K562 (cell line): ENCODE data around the gene TMTC2.

Experiments used
- ATF3 ChIP-seq, 2 experiments: fragments of 450-650 bp in 1 of 2; sonication (generic) in 1 of 2; formaldehyde crosslinking in 1 of 2; IDR thresholded peaks in 1 of 2; conservative IDR thresholded peaks in 1 of 2; 2 replicates each; pipeline versions ENCODE4 v1.6.1 to v1.8.1; 2016 to 2023; ENCODE audit warnings: mild to moderate bottlenecking in 2 of 2, moderate library complexity in 2 of 2, inconsistent platforms in 1 of 2, missing genetic modification reagents in 1 of 2
- CBFA2T2 ChIP-seq: fragments of 450-650 bp; conservative IDR thresholded peaks from 2 replicates; pipeline ENCODE4 v1.6.1; 2017; ENCODE audit warnings: mild to moderate bottlenecking
- KLF6 ChIP-seq: fragments of 250-450 bp; sonication (Bioruptor Pico); IDR thresholded peaks from 2 replicates; pipeline ENCODE4 v1.4.0; 2020; ENCODE audit warnings: mild to moderate bottlenecking, moderate library complexity, borderline replicate concordance
- MAFG ChIP-seq: fragments of 450-650 bp; conservative IDR thresholded peaks from 2 replicates; pipeline ENCODE4 v1.6.1; 2016; ENCODE audit warnings: missing genetic modification characterization, missing compliant biosample characterization
- RAD21 ChIP-seq, 2 experiments: fragments of 250-450 bp in 1 of 2; fragments of 450-650 bp in 1 of 2; sonication (Bioruptor Pico) in 1 of 2; formaldehyde crosslinking in 1 of 2; IDR thresholded peaks in 1 of 2; conservative IDR thresholded peaks in 1 of 2; 2 replicates each; pipeline versions ENCODE4 v1.4.0 to v1.8.0; 2020 to 2022; ENCODE audit warnings: mild to moderate bottlenecking in 2 of 2, moderate library complexity in 1 of 2
- SP2 ChIP-seq: IDR thresholded peaks from 2 replicates; pipeline ENCODE4 v1.6.1; 2011; ENCODE audit warnings: mild to moderate bottlenecking, low read depth, low read length, moderate library complexity; ENCODE audit not compliant: poor library complexity, severe bottlenecking; ENCODE audit errors: extremely low read depth
- U2AF2 ChIP-seq: fragments of 200-400 bp; formaldehyde crosslinking; optimal IDR thresholded peaks from 2 replicates; pipeline ENCODE3; 2017; ENCODE audit warnings: low read depth, mild to moderate bottlenecking, low read length
- TF ChIP-seq, protein P1 (sequence below): sonication (generic); formaldehyde crosslinking; IDR thresholded peaks from 2 replicates; pipeline ENCODE4 v1.8.0; 2023; ENCODE audit warnings: mild to moderate bottlenecking, missing genetic modification reagents
- TF ChIP-seq, protein P2 (sequence below), 3 experiments: IDR thresholded peaks in 2 of 3; conservative IDR thresholded peaks in 1 of 3; 2 replicates each; pipeline ENCODE4 v1.5.1; 2011 to 2012; ENCODE audit warnings: low read length in 3 of 3, mild to moderate bottlenecking in 3 of 3, control low read depth in 2 of 3, improper control_type of control experiment in 1 of 3, inconsistent platforms in 1 of 3, low read depth in 1 of 3, mixed read lengths in 1 of 3, moderate library complexity in 1 of 3; ENCODE audit not compliant: insufficient read depth in 2 of 3

- TF ChIP-seq CBFA2T2, result no peak
- TF ChIP-seq SP2, result no peak
- TF ChIP-seq KLF6 (CRISPR knock-in tag), result no peak
- no peak for TF ChIP-seq ATF3 (IDR thresholded peaks at IDR 0.05)
- TF ChIP-seq ATF3 (CRISPR knock-in tag; conservative IDR thresholded peaks at IDR 0.05), result no peak
- TF ChIP-seq, protein P1, sequence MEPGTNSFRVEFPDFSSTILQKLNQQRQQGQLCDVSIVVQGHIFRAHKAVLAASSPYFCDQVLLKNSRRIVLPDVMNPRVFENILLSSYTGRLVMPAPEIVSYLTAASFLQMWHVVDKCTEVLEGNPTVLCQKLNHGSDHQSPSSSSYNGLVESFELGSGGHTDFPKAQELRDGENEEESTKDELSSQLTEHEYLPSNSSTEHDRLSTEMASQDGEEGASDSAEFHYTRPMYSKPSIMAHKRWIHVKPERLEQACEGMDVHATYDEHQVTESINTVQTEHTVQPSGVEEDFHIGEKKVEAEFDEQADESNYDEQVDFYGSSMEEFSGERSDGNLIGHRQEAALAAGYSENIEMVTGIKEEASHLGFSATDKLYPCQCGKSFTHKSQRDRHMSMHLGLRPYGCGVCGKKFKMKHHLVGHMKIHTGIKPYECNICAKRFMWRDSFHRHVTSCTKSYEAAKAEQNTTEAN (CRISPR knock-in tag), result no peak
- TF ChIP-seq MAFG (tag), result no peak
- TF ChIP-seq U2AF2, result no peak
- TF ChIP-seq RAD21 (CRISPR knock-in tag; conservative IDR thresholded peaks at IDR 0.05 in 1 of 2, IDR thresholded peaks at IDR 0.05 in 1 of 2), result no peak
- TF ChIP-seq, protein P2, sequence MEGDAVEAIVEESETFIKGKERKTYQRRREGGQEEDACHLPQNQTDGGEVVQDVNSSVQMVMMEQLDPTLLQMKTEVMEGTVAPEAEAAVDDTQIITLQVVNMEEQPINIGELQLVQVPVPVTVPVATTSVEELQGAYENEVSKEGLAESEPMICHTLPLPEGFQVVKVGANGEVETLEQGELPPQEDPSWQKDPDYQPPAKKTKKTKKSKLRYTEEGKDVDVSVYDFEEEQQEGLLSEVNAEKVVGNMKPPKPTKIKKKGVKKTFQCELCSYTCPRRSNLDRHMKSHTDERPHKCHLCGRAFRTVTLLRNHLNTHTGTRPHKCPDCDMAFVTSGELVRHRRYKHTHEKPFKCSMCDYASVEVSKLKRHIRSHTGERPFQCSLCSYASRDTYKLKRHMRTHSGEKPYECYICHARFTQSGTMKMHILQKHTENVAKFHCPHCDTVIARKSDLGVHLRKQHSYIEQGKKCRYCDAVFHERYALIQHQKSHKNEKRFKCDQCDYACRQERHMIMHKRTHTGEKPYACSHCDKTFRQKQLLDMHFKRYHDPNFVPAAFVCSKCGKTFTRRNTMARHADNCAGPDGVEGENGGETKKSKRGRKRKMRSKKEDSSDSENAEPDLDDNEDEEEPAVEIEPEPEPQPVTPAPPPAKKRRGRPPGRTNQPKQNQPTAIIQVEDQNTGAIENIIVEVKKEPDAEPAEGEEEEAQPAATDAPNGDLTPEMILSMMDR (IDR thresholded peaks at IDR 0.05 in 2 of 3, conservative IDR thresholded peaks at IDR 0.05 in 1 of 3; ENCODE audit: insufficient read depth in 2 of 3, low read depth in 1 of 3, low read length in 3 of 3), result no peak
These were observed 53.7 kb downstream of the TMTC2 start for GRCh38 chr12:82740129-82741000.
